Body of pancreas (tissue), 4 donors: ENCODE measurements around the gene ARAP1. TPM values are rescaled to one million over a fixed set of nuclear protein-coding genes. Genes with fewer than 3 reads are reported as not detected.

Experiments
- ATAC-seq: fragments of 150-250 bp; one replicate; pipeline ENCODE4 v1.9.1; 2016
- DNase-seq, 4 donors: peaks; one replicate each; pipeline ENCODE4 v3.0.0-alpha.2; 2019
- H3K27ac ChIP-seq, 4 donors: fragments of 200-600 bp; sonication (generic); 1 replicate in 3 of 4; 2 replicates in 1 of 4; pipeline versions ENCODE4 v1.5.1 to v1.6.1; 2016 to 2019; ENCODE audit warnings: mild to moderate bottlenecking in 1 of 4, mixed read lengths in 1 of 4, moderate library complexity in 1 of 4
- H3K27me3 ChIP-seq, 2 donors: fragments of 200-600 bp; sonication (generic); one replicate each; pipeline ENCODE4 v1.6.0; 2016; ENCODE audit warnings: mild to moderate bottlenecking in 1 of 2
- H3K36me3 ChIP-seq, 2 donors: fragments of 200-600 bp; sonication (generic); replicated peaks in 1 of 2; 2 replicates each; pipeline ENCODE4 v1.5.1; 2016; ENCODE audit warnings: low read depth in 2 of 2; ENCODE audit not compliant: insufficient read depth in 1 of 2
- H3K4me1 ChIP-seq: fragments of 200-600 bp; sonication (generic); one replicate; pipeline ENCODE4 v1.6.0; 2016
- H3K4me3 ChIP-seq, 2 donors: fragments of 200-600 bp; sonication (generic); 1 replicate in 1 of 2; 2 replicates in 1 of 2; pipeline ENCODE4 v1.5.1; 2016 to 2019
- H3K9me3 ChIP-seq, 3 donors: fragments of 200-600 bp; sonication (generic); 1 replicate in 2 of 3; 2 replicates in 1 of 3; pipeline ENCODE4 v1.5.1; 2016
- POLR2A ChIP-seq, 3 donors: fragments of 450-650 bp; IDR thresholded peaks; one replicate each; pipeline ENCODE4 v1.6.1; 2016; ENCODE audit warnings: antibody characterized with exemption in 3 of 3, mild to moderate bottlenecking in 2 of 3
- WGBS, 2 donors: methylation state at CpG; one replicate each; pipeline ENCODE4 v1.1.5; 2017; 5-methylcytosine and 5-hydroxymethylcytosine counted together
- intact Hi-C: fragments of 100-400 bp; cut with DNase I; formaldehyde crosslinking; loops from one replicate; pipeline ENCODE4 v1.15.1; 2023
- total RNA-seq, 2 donors: library from RNA; depleted of rRNA; stranded (reverse); fragments of >200 nt; gene quantifications; one replicate each; pipeline ENCODE4 v1.1.0, GENCODE V29; 2016
- TF ChIP-seq, protein P1 (sequence below), 7 experiments: fragments of 450-650 bp in 4 of 7; fragments of 200-600 bp in 3 of 7; sonication (generic) in 3 of 7; IDR thresholded peaks; one replicate each; pipeline ENCODE4 v1.5.1; 2016 to 2019; ENCODE audit warnings: antibody characterized with exemption in 7 of 7

ARAP1 gene
- total RNA-seq, 2 donors from 2014 or later: 63.3 to 208 TPM

DNA sequence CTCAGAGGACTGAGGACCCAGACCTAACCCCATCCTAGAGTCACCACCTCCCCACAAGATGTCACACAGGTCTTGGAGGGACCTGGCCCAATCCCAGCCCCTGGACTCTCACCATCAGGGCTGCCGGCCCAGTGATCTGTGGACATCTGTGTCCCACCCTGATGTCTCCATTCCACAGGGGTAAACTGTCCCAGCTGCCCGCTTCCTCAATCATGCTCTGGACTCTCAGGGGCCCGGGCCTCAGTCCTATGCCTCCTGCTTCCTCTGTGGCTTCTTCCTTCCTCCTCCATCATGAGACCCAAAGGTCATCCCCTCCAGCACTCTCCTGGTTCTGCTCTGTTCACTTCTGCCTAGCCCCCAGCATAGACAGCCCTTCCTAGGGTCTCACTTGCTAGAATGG, 32.2 kb downstream of the ARAP1 start:
- H3K27me3 ChIP-seq: no peaks in the 10 kb centered on the region
- 41 to 50% methylated on average over 2 to 3 of the region's 3 CpGs for WGBS, 2 donors
- peak in 1 of 4 donors; percentile 50 for DNase-seq
- no peaks in the 10 kb centered on the region for H3K9me3 ChIP-seq
- no peak for ATAC-seq
- intact Hi-C loops: no loop called here
- H3K4me1 ChIP-seq: peaks cover 71% of the 10 kb centered on the region
- no peaks in the 10 kb centered on the region for H3K36me3 ChIP-seq
- TF ChIP-seq POLR2A (IDR thresholded peaks at IDR 0.05): no peak
- TF ChIP-seq, protein P1, sequence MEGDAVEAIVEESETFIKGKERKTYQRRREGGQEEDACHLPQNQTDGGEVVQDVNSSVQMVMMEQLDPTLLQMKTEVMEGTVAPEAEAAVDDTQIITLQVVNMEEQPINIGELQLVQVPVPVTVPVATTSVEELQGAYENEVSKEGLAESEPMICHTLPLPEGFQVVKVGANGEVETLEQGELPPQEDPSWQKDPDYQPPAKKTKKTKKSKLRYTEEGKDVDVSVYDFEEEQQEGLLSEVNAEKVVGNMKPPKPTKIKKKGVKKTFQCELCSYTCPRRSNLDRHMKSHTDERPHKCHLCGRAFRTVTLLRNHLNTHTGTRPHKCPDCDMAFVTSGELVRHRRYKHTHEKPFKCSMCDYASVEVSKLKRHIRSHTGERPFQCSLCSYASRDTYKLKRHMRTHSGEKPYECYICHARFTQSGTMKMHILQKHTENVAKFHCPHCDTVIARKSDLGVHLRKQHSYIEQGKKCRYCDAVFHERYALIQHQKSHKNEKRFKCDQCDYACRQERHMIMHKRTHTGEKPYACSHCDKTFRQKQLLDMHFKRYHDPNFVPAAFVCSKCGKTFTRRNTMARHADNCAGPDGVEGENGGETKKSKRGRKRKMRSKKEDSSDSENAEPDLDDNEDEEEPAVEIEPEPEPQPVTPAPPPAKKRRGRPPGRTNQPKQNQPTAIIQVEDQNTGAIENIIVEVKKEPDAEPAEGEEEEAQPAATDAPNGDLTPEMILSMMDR (IDR thresholded peaks at IDR 0.05): no peak
- H3K4me3 ChIP-seq: no peak overlapping the region
- H3K27ac ChIP-seq: peak overlapping the region in 3 of 4 donors; percentile 11 to 95 (median 95)

DNA sequence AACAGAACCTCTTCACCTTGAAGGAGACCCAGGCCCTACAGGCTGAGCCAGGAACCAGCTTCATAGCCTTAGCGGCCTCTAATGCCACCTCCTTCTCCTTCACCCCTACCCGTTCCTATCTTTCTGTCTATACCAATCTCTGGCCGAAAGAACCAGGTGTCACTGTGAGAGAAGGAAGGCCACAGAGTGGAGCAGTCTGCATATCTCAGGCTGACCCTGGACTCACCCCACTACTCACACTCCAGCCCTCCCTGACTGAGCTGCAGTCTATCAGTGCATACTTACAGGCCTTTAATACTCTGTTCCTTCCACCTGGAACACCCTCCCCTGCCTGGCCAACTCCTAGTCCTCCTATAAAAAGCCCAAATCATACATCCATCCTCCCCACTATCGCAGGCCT, 32.7 kb downstream of the ARAP1 start:
- Histone ChIP-seq H3K9me3 (no peaks in the 10 kb centered on the region), H3K27ac (peak overlapping the region in 3 of 4 donors; percentile 11 to 95 (median 54)), H3K36me3 (no peaks in the 10 kb centered on the region), H3K4me1 (peaks cover 70% of the 10 kb centered on the region), H3K27me3 (no peaks in the 10 kb centered on the region), H3K4me3 (no peak overlapping the region)
- ATAC-seq (no peak), DNase-seq (no peak)
- 41 to 50% methylated on average over 4 of the region's 4 CpGs for WGBS, 2 donors
- TF ChIP-seq, protein P1 (IDR thresholded peaks at IDR 0.05): no peak
- TF ChIP-seq POLR2A (IDR thresholded peaks at IDR 0.05): no peak
- intact Hi-C loops: no loop called here

DNA sequence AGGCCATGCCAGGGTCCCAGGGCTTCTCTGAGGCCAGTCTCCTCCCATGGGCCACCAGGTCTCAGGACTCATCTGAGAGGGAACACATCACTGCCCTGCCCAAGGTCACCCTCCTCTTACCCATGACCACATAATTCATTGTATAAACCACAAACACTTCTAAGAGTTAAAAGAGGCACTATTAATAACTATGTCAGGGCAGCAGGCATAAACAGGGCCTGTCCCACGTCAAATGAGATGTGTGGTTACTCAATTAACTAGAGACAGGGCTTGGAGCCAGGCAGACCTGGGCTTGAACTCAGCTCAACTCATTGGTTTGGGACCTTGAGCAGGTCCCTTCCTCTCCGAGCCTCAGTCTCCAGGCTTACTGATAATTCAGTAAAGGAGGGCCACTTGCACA, 33.1 kb downstream of the ARAP1 start:
- ATAC-seq (no peak), DNase-seq (peak in 3 of 4 donors; percentile 52 to 61 (median 60))
- H3K9me3 ChIP-seq: no peaks in the 10 kb centered on the region
- H3K27ac ChIP-seq: peak overlapping the region in 3 of 4 donors; percentile 11 to 95 (median 54)
- WGBS, 2 donors: 0 to 6% methylated on average over 1 to 2 of the region's 2 CpGs
- intact Hi-C loops: no loop called here
- no peaks in the 10 kb centered on the region for H3K36me3 ChIP-seq
- TF ChIP-seq, protein P1 (IDR thresholded peaks at IDR 0.05): no peak
- no peak for TF ChIP-seq POLR2A (IDR thresholded peaks at IDR 0.05)
- H3K4me1 ChIP-seq: peaks cover 70% of the 10 kb centered on the region
- no peaks in the 10 kb centered on the region for H3K27me3 ChIP-seq
- no peak overlapping the region for H3K4me3 ChIP-seq

DNA sequence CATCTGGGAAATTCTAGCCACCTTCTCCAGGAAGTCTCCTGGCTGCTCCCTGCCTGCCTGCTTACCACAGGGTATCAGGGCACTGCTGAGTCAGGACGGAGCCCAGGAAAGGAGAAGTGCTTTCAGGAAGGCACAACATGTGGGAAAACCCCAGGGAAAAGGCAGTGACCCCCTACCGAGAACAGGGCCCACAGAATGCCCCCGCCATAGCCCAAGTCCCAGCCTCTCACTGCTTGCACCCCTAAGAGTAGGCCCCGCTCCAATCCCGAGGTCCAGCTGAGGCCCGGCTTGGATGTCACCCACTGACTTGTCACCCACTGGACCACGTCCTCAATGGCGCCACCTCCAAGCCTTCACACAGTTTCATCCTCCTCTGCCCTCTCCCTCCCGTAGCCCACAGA, 34.1 kb downstream of the ARAP1 start:
- no peak overlapping the region for H3K4me3 ChIP-seq
- TF ChIP-seq POLR2A (IDR thresholded peaks at IDR 0.05): no peak
- TF ChIP-seq, protein P1 (IDR thresholded peaks at IDR 0.05): no peak
- H3K9me3 ChIP-seq: no peaks in the 10 kb centered on the region
- intact Hi-C loops: no loop called here
- DNase-seq (peak in 1 of 4 donors; percentile 32), ATAC-seq (no peak)
- peaks cover 69% of the 10 kb centered on the region for H3K4me1 ChIP-seq
- H3K27ac ChIP-seq: no peak overlapping the region
- 77 to 84% methylated on average over 6 to 9 of the region's 9 CpGs for WGBS, 2 donors
- no peaks in the 10 kb centered on the region for H3K36me3 ChIP-seq
- H3K27me3 ChIP-seq: no peaks in the 10 kb centered on the region

DNA sequence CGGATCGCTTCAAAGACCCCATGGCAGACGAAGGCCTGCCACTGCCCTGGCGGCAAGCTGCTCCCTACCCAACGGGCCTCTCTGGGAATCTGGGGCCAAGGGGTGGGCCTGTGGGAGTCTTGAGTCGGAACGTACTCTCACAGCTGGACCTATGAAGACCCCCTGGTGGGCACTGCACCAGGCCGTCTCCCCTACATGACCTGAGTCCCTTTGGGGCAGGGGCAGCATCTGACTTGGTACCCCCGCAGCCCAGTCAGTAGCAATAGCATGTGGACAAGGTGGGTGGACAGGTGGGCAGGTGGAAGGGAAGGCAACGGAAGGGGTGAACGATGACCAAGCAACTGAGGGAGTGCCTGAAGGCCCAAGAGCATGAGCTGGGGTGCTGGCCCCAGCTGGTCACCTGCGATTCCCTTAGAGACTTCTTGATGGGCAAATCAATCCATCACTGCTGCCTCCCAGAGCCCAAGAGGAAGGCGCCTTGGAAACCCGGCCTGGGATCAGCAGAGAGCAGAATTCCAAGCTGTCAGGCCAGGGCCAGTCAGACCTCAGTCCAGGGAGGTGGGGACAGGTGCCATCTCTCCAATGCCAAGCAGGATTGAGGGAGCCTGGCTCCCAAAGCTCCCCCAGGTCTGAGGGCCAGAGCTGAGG, 35.3 kb downstream of the ARAP1 start:
- Histone ChIP-seq H3K9me3 (no peaks in the 10 kb centered on the region), H3K27ac (no peak overlapping the region), H3K36me3 (no peaks in the 10 kb centered on the region), H3K4me3 (no peak overlapping the region), H3K4me1 (peaks cover 65% of the 10 kb centered on the region), H3K27me3 (no peaks in the 10 kb centered on the region)
- intact Hi-C loops: no loop called here
- DNase-seq: no peak
- no peak for ATAC-seq
- 73 to 87% methylated on average over 7 to 14 of the region's 14 CpGs for WGBS, 2 donors
- TF ChIP-seq POLR2A (IDR thresholded peaks at IDR 0.05): no peak
- TF ChIP-seq, protein P1 (IDR thresholded peaks at IDR 0.05): no peak
